OCI-LY3 (cell line): ENCODE results near the gene NEU2.

ENCODE experiments used
- H2AFZ ChIP-seq: fragments of 200-600, 300-600 bp; shearing (Covaris generic); 2 replicates; pipeline ENCODE4 v1.6.0; 2014; ENCODE audit warnings: antibody characterized with exemption, low read depth, low read length
- H3K27ac ChIP-seq: fragments of 200-600, 300-600 bp; sonication (generic); 2 replicates; pipeline ENCODE4 v1.5.1; 2014; ENCODE audit warnings: mild to moderate bottlenecking, low read length, moderate library complexity, mixed read lengths
- H3K27me3 ChIP-seq: fragments of 200-600, 300-600 bp; sonication (generic); 2 replicates; pipeline ENCODE4 v1.6.1; 2014; ENCODE audit warnings: low read depth, low read length, mixed read lengths
- H3K36me3 ChIP-seq: fragments of 200-600, 300-600 bp; sonication (generic); replicated peaks from 2 replicates; pipeline ENCODE3; 2014; ENCODE audit warnings: low read depth, low read length, mixed read lengths
- H3K4me1 ChIP-seq: fragments of 300-600, 200-600 bp; sonication (generic); 2 replicates; pipeline ENCODE4 v1.6.1; 2014; ENCODE audit warnings: low read length, mixed read lengths
- H3K4me2 ChIP-seq: fragments of 200-600, 300-600 bp; sonication (generic); 2 replicates; pipeline ENCODE4 v1.6.1; 2014; ENCODE audit warnings: low read length, mixed read lengths
- H3K4me3 ChIP-seq: fragments of 300-600, 200-600 bp; sonication (generic); 2 replicates; pipeline ENCODE4 v1.5.1; 2014; ENCODE audit warnings: antibody characterized with exemption, mild to moderate bottlenecking, low read length, moderate library complexity
- H3K79me2 ChIP-seq: fragments of 300-600, 200-600 bp; shearing (Covaris generic); 2 replicates; pipeline ENCODE4 v1.6.1; 2014; ENCODE audit warnings: mild to moderate bottlenecking, low read length, mixed read lengths
- H3K9ac ChIP-seq: fragments of 300-600, 200-600 bp; shearing (Covaris generic); 2 replicates; pipeline ENCODE4 v1.6.0; 2014; ENCODE audit warnings: mild to moderate bottlenecking, low read length, moderate library complexity
- H3K9me3 ChIP-seq: fragments of 200-600, 300-600 bp; shearing (Covaris generic); 2 replicates; pipeline ENCODE4 v1.6.1; 2014; ENCODE audit warnings: low read length, mixed read lengths; ENCODE audit not compliant: insufficient read depth
- H4K20me1 ChIP-seq: fragments of 200-600, 300-600 bp; sonication (generic); 2 replicates; pipeline ENCODE4 v1.6.1; 2016; ENCODE audit warnings: low read length, mixed read lengths; ENCODE audit not compliant: insufficient read depth
- CTCF ChIP-seq: fragments of 200-600, 300-600 bp; sonication (generic); IDR thresholded peaks from 2 replicates; pipeline ENCODE4 v1.5.1; 2014; ENCODE audit warnings: antibody characterized with exemption, low read length, low read depth
- EZH2phosphoT487 ChIP-seq: fragments of 200-600 bp; shearing (Covaris generic); IDR thresholded peaks from 2 replicates; pipeline ENCODE4 v1.6.1; 2018; ENCODE audit warnings: antibody characterized with exemption, mixed run types, low read depth

NEU2 gene

GRCh38 chr2:233032551-233033320, at the start of gene NEU2:
Gene NEU2 (plus strand): TSS chr2:233032672. CDS start chr2:233032672, 0 bp downstream.
- no peak within 1 kb of the TSS for H3K4me2 ChIP-seq
- no peak within 1 kb of the TSS for H3K4me3 ChIP-seq
- no peaks in the 10 kb centered on the region for H3K36me3 ChIP-seq
- TF ChIP-seq EZH2phosphoT487, result no peak
- H3K9ac ChIP-seq, result no peak within 1 kb of the TSS
- H3K79me2 ChIP-seq, result no peaks in the 10 kb centered on the region
- H3K4me1 ChIP-seq, result no peaks in the 10 kb centered on the region
- no peaks in the 10 kb centered on the region for H4K20me1 ChIP-seq
- H3K27me3 ChIP-seq, result no peaks in the 10 kb centered on the region
- H2AFZ ChIP-seq, result no peak within 1 kb of the TSS
- no peak within 1 kb of the TSS for H3K27ac ChIP-seq
- H3K9me3 ChIP-seq, result no peaks in the 10 kb centered on the region

- Histone ChIP-seq H3K36me3 (no peaks in the 10 kb centered on the region), H3K27ac (peak overlapping the region; percentile 15; the same call in 1 of the 2 replicates), H3K4me2 (peak overlapping the region; percentile 78), H3K79me2 (no peaks in the 10 kb centered on the region), H3K4me1 (peaks cover 59% of the 10 kb centered on the region), H3K9me3 (0 out of 2 replicates have a peak, but pooled peaks cover 5% of the 10 kb centered on the region), H2AFZ (no peak overlapping the region), H3K27me3 (no peaks in the 10 kb centered on the region), H4K20me1 (no peaks in the 10 kb centered on the region), H3K9ac (peak overlapping the region; percentile 29; the same call in 1 of the 2 replicates), H3K4me3 (peak overlapping the region; percentile 56)
- TF ChIP-seq CTCF (peak; percentile 40), EZH2phosphoT487 (no peak)
Observed at GRCh38 chr2:232982926-232983668, 49.4 kb upstream of the NEU2 start.

- Histone ChIP-seq H3K9me3 (0 out of 2 replicates have a peak, but pooled peaks cover 5% of the 10 kb centered on the region), H3K9ac (peak overlapping the region; percentile 29; the same call in 1 of the 2 replicates), H3K4me2 (peak overlapping the region; percentile 78), H3K27ac (peak overlapping the region; percentile 15; the same call in 1 of the 2 replicates), H3K4me3 (peak overlapping the region; percentile 63), H3K79me2 (no peaks in the 10 kb centered on the region), H4K20me1 (no peaks in the 10 kb centered on the region), H3K27me3 (no peaks in the 10 kb centered on the region), H3K4me1 (peaks cover 61% of the 10 kb centered on the region), H2AFZ (no peak overlapping the region), H3K36me3 (no peaks in the 10 kb centered on the region)
- TF ChIP-seq CTCF (no peak), EZH2phosphoT487 (no peak)
Observed at GRCh38 chr2:232983669-232984140, 48.8 kb upstream of the NEU2 start.

- peaks cover 51% of the 10 kb centered on the region for H3K4me1 ChIP-seq
- peak overlapping the region; percentile 66 for H3K27ac ChIP-seq
- H3K4me2 ChIP-seq, result peak overlapping the region; percentile 78
- no peaks in the 10 kb centered on the region for H3K27me3 ChIP-seq
- no peaks in the 10 kb centered on the region for H3K79me2 ChIP-seq
- TF ChIP-seq EZH2phosphoT487, result no peak
- no peak for TF ChIP-seq CTCF
- H3K9me3 ChIP-seq, result 0 out of 2 replicates have a peak, but pooled peaks cover 5% of the 10 kb centered on the region
- peak overlapping the region; percentile 63 for H3K4me3 ChIP-seq
- H2AFZ ChIP-seq, result peak overlapping the region; percentile 26; the same call in 1 of the 2 replicates
- H4K20me1 ChIP-seq, result no peaks in the 10 kb centered on the region
- peak overlapping the region; percentile 29; the same call in 1 of the 2 replicates for H3K9ac ChIP-seq
- H3K36me3 ChIP-seq, result no peaks in the 10 kb centered on the region
Observed at GRCh38 chr2:232984451-232985207, 47.8 kb upstream of the NEU2 start.
